Smooth muscle cell (in vitro differentiated cells): ENCODE measurements around the gene THSD7B. TPM values are rescaled to one million over a fixed set of nuclear protein-coding genes. Genes with fewer than 3 reads are reported as not detected.

ENCODE experiments used
- DNase-seq: peaks from one replicate; lab custom pipeline; 2025; ENCODE audit not compliant: unreplicated experiment; lab: John Stamatoyannopoulos, UW
- H2AFZ ChIP-seq: fragments of 200-600 bp; sonication (generic); 2 replicates; pipeline ENCODE4 v1.6.0; 2016; ENCODE audit warnings: antibody characterized with exemption, low read depth, mild to moderate bottlenecking
- H3F3A ChIP-seq: fragments of 200-600 bp; sonication (generic); 2 replicates; pipeline ENCODE4 v1.6.0; 2017; ENCODE audit warnings: antibody characterized with exemption, low read depth
- H3K27ac ChIP-seq: fragments of 200-600 bp; sonication (generic); 2 replicates; pipeline ENCODE4 v1.5.1; 2016; ENCODE audit warnings: low read depth, mild to moderate bottlenecking
- H3K27me3 ChIP-seq: fragments of 200-600 bp; sonication (generic); 2 replicates; pipeline ENCODE4 v1.6.1; 2016; ENCODE audit warnings: low read depth, mild to moderate bottlenecking
- H3K36me3 ChIP-seq: fragments of 200-600 bp; sonication (generic); 2 replicates; pipeline ENCODE4 v1.5.1; 2016; ENCODE audit warnings: low read depth
- H3K4me1 ChIP-seq: fragments of 200-600 bp; sonication (generic); 2 replicates; pipeline ENCODE4 v1.5.1; 2016; ENCODE audit warnings: low read depth
- H3K4me2 ChIP-seq: fragments of 200-600 bp; sonication (generic); 2 replicates; pipeline ENCODE4 v1.6.0; 2016; ENCODE audit warnings: mild to moderate bottlenecking
- H3K4me3 ChIP-seq: fragments of 200-600 bp; sonication (generic); 2 replicates; pipeline ENCODE4 v1.5.1; 2016; ENCODE audit warnings: mild to moderate bottlenecking
- H3K79me2 ChIP-seq: fragments of 200-600 bp; sonication (generic); 2 replicates; pipeline ENCODE4 v1.6.0; 2016; ENCODE audit warnings: low read depth, mild to moderate bottlenecking
- H3K9ac ChIP-seq: fragments of 200-600 bp; sonication (generic); 2 replicates; pipeline ENCODE4 v1.6.0; 2016; ENCODE audit warnings: low read depth
- H3K9me3 ChIP-seq: fragments of 200-600 bp; sonication (generic); replicated peaks from 2 replicates; pipeline ENCODE4 v1.5.1; 2016; ENCODE audit warnings: low read depth
- H4K20me1 ChIP-seq: fragments of 200-600 bp; sonication (generic); 2 replicates; pipeline ENCODE4 v1.6.0; 2016; ENCODE audit warnings: low read depth
- WGBS: methylation state at CpG from one replicate; pipeline ENCODE4 v1.1.7; 2016; ENCODE audit warnings: low lambda C conversion rate; 5-methylcytosine and 5-hydroxymethylcytosine counted together
- polyA plus RNA-seq: library from polyadenylated mRNA; unstranded; fragments of >200 nt; fragmentation: Nextera tagmentation; extraction: Ambion mirVana; gene quantifications from 2 replicates; pipeline ENCODE4 v1.2.1, GENCODE V29; 2016
- total RNA-seq: library from RNA; depleted of rRNA; stranded (reverse); fragments of >200 nt; gene quantifications from 2 replicates; pipeline ENCODE4 v1.2.3, GENCODE V29; 2014
- TF ChIP-seq, protein P1 (sequence below): fragments of 200-600 bp; sonication (generic); IDR thresholded peaks from 2 replicates; pipeline ENCODE4 v1.5.1; 2017; ENCODE audit warnings: borderline replicate concordance, mild to moderate bottlenecking, antibody characterized with exemption; ENCODE audit not compliant: insufficient read depth, poor library complexity, severe bottlenecking

The THSD7B gene
- total and polyA plus RNA-seq, 2 experiments from 2014 or later, result not detected

DNA sequence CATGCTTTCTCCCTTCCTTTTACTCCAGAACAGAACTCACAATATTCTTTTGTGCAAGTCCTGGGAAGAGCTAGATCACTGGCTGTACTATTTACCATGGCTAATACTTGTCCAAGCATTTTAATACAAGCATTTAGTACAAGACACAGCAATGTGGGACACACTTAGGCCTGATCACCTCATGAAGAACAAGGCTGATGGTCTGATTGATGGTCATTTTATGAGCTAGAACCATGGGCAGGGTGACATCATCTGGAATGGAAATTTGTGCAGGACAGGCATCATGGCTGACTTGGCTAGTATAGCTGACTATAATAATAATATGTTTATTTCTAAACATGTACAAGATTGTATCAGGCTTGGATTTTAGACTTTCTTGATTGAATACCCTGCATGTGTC lies 824.8 kb downstream of the THSD7B start:
- Histone ChIP-seq H3K27me3 (peaks cover 7% of the 10 kb centered on the region), H3K4me3 (no peak overlapping the region), H3K79me2 (no peaks in the 10 kb centered on the region), H3K9ac (no peak overlapping the region), H3K4me2 (no peak overlapping the region), H3K27ac (no peak overlapping the region), H3K36me3 (no peaks in the 10 kb centered on the region), H4K20me1 (no peaks in the 10 kb centered on the region), H3F3A (no peaks in the 10 kb centered on the region), H3K4me1 (no peaks in the 10 kb centered on the region), H3K9me3 (no peaks in the 10 kb centered on the region), H2AFZ (no peak overlapping the region)
- TF ChIP-seq, protein P1, sequence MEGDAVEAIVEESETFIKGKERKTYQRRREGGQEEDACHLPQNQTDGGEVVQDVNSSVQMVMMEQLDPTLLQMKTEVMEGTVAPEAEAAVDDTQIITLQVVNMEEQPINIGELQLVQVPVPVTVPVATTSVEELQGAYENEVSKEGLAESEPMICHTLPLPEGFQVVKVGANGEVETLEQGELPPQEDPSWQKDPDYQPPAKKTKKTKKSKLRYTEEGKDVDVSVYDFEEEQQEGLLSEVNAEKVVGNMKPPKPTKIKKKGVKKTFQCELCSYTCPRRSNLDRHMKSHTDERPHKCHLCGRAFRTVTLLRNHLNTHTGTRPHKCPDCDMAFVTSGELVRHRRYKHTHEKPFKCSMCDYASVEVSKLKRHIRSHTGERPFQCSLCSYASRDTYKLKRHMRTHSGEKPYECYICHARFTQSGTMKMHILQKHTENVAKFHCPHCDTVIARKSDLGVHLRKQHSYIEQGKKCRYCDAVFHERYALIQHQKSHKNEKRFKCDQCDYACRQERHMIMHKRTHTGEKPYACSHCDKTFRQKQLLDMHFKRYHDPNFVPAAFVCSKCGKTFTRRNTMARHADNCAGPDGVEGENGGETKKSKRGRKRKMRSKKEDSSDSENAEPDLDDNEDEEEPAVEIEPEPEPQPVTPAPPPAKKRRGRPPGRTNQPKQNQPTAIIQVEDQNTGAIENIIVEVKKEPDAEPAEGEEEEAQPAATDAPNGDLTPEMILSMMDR, result no peak
- DNase-seq, result no peak

DNA sequence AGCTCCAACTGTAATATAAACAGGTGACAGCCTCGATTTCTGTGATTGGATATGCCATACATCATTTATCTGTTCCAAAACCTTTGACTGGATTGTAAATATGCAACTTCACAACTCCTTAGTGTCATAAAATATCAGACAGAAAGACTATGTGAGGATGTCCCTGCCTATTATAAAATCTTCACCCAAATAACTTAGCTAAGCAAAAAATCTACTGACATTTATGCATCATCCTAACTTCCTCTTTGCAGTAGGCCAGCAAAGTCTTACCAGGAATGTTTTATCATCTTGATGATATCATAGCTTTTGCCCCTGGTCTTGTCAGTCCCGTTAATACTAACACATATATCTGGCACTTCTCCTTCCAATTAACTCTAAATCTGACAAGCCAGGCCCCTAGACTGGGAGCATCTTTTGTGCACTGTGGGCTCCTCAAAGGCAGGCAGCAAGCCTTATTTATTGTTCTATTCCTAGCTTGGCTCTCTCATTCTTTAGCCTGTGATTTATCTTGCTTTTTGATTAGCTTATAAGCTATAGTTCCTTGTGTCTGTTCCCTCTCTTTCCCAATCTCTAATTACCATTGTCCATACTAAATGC lies 842.5 kb downstream of the THSD7B start:
- H3K9ac ChIP-seq, result no peak overlapping the region
- H3K36me3 ChIP-seq, result no peaks in the 10 kb centered on the region
- TF ChIP-seq, protein P1, result no peak
- no peak for DNase-seq
- no peaks in the 10 kb centered on the region for H3K9me3 ChIP-seq
- H4K20me1 ChIP-seq, result no peaks in the 10 kb centered on the region
- no peaks in the 10 kb centered on the region for H3F3A ChIP-seq
- 79% methylated on average over 2 of the region's 2 CpGs for WGBS
- no peak overlapping the region for H3K4me3 ChIP-seq
- no peak overlapping the region for H3K4me2 ChIP-seq
- no peaks in the 10 kb centered on the region for H3K27me3 ChIP-seq
- H3K27ac ChIP-seq, result no peak overlapping the region
- no peaks in the 10 kb centered on the region for H3K79me2 ChIP-seq
- H3K4me1 ChIP-seq, result no peaks in the 10 kb centered on the region
- no peak overlapping the region for H2AFZ ChIP-seq

DNA sequence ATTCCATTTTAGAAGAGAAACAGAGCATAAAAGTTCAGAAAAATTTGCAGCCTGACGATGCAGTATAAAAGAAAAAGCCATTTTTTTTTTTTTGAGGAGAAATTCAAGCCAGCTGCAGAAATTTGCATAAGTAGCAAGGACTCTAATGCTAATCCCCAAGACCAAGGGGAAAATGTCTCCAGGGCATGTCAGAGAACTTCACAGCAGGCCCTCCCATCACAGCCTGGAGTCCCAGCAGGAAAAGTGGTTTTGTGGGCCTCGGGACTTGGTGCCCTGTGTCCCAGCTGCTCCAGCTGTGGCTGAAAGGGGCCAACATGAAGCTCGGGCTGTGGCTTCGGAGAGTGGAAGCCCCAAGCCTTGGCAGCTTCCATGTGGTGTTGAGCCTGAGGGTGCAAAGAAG lies 873.6 kb downstream of the THSD7B start:
- Histone ChIP-seq H3K79me2 (no peaks in the 10 kb centered on the region), H3K4me1 (no peaks in the 10 kb centered on the region), H3K4me2 (no peak overlapping the region), H3F3A (no peaks in the 10 kb centered on the region), H4K20me1 (no peaks in the 10 kb centered on the region), H3K36me3 (no peaks in the 10 kb centered on the region), H2AFZ (no peak overlapping the region), H3K4me3 (no peak overlapping the region), H3K9me3 (no peaks in the 10 kb centered on the region), H3K9ac (no peak overlapping the region), H3K27ac (no peak overlapping the region), H3K27me3 (no peaks in the 10 kb centered on the region)
- TF ChIP-seq, protein P1, result no peak
- WGBS, result 73% methylated on average over 4 of the region's 4 CpGs
- DNase-seq, result no peak

DNA sequence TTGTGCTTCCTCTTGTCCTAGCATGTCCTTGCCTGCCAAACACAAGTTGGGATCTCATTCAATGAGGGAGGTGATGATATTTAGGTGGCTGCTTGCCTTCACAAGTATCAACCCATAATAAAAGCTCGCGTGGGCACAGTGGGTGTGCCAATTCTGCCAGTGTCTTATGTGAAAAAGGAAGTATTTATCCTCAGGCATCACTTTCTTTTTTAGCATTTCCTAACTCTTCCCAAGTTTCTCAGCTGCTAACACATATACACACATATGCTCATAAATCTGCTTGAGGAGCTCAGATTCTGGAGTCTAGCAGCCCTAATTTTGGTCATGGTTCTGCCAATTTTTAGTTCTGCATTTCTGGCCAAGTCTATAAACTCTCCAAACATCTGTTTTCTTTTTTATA lies 879.4 kb downstream of the THSD7B start:
- Histone ChIP-seq H3K27ac (no peak overlapping the region), H4K20me1 (no peaks in the 10 kb centered on the region), H3K36me3 (no peaks in the 10 kb centered on the region), H3F3A (no peaks in the 10 kb centered on the region), H3K9ac (no peak overlapping the region), H3K79me2 (no peaks in the 10 kb centered on the region), H3K27me3 (no peaks in the 10 kb centered on the region), H2AFZ (no peak overlapping the region), H3K4me1 (no peaks in the 10 kb centered on the region), H3K4me2 (no peak overlapping the region), H3K9me3 (no peaks in the 10 kb centered on the region), H3K4me3 (no peak overlapping the region)
- TF ChIP-seq, protein P1, result no peak
- no peak for DNase-seq
- WGBS, result 90% methylated on average over 2 of the region's 2 CpGs
